SHP77 (cell line): ENCODE data around the gene NEURL1.
"Not testable (repeated sequence)": the region's sequence is repeated elsewhere in the genome, so short reads cannot be mapped to it uniquely, and the experiment has no call there.

Source experiments
- DNase-seq, 2 experiments: peaks; one replicate each; lab custom pipeline; 2025; lab: John Stamatoyannopoulos, UW

Gene NEURL1

GRCh38 chr10:103622935-103623574 lies 129.6 kb downstream of the NEURL1 start:
- no peak for DNase-seq

- no peak for DNase-seq
Observed at GRCh38 chr10:103626178-103626577, 132.7 kb downstream of the NEURL1 start.

- DNase-seq: no peak
Observed at GRCh38 chr10:103627111-103627892, 133.8 kb downstream of the NEURL1 start.

- no peak for DNase-seq
Observed at GRCh38 chr10:103627893-103628292, 134.4 kb downstream of the NEURL1 start.

GRCh38 chr10:103629581-103629980 lies 136.1 kb downstream of the NEURL1 start:
- no peak for DNase-seq

GRCh38 chr10:103630156-103630555 lies 136.7 kb downstream of the NEURL1 start:
- DNase-seq: no peak

GRCh38 chr10:103632247-103632642 lies 138.7 kb downstream of the NEURL1 start:
- DNase-seq: no peak

GRCh38 chr10:103632871-103633270 lies 139.4 kb downstream of the NEURL1 start:
- DNase-seq: not testable (repeated sequence)

- DNase-seq: no peak
Observed at GRCh38 chr10:103633846-103634245, 140.3 kb downstream of the NEURL1 start.

GRCh38 chr10:103635580-103635979 lies 142.1 kb downstream of the NEURL1 start:
- DNase-seq: no peak

GRCh38 chr10:103636492-103636891 lies 143.0 kb downstream of the NEURL1 start:
- no peak for DNase-seq

- no peak for DNase-seq
Observed at GRCh38 chr10:103637011-103637410, 143.5 kb downstream of the NEURL1 start.

- DNase-seq: no peak
Observed at GRCh38 chr10:103637927-103638557, 144.5 kb downstream of the NEURL1 start.

- DNase-seq: no peak
Observed at GRCh38 chr10:103638948-103639347, 145.4 kb downstream of the NEURL1 start.

GRCh38 chr10:103640436-103641181 lies 147.1 kb downstream of the NEURL1 start:
- DNase-seq: no peak

GRCh38 chr10:103641326-103641725 lies 147.8 kb downstream of the NEURL1 start:
- no peak for DNase-seq
